PC-3 (cell line): ENCODE results near the gene MSH3. TPM values are rescaled to one million over a fixed set of nuclear protein-coding genes. Genes with fewer than 3 reads are reported as not detected.

Experiments used
- ATAC-seq: fragments of 200-7000 bp; cut with Tn5 transposase; 2 replicates; pipeline ENCODE4 v1.9.1; 2020; ENCODE audit warnings: mild to moderate bottlenecking, moderate library complexity
- BruUV-seq: library from RNA; stranded (reverse); fragments of 400-500 nt; replicated peaks from 2 replicates; lab custom pipeline; 2021; lab: Mats Ljungman, UMichigan
- CTCF ChIA-PET: fragments of 300-600 bp; sonication (Branson Sonifier 250); formaldehyde crosslinking; loops from one replicate; lab custom pipeline; 2022; ENCODE audit warnings: antibody characterized with exemption; lab: Charles Lee
- POLR2A ChIA-PET: fragments of 300-600 bp; sonication (Branson Sonifier 250); formaldehyde crosslinking; loops from one replicate; lab custom pipeline; 2022; ENCODE audit warnings: antibody characterized with exemption; ENCODE audit not compliant: unreplicated experiment; lab: Charles Lee
- DNase-seq: peaks from one replicate; pipeline ENCODE4 v3.0.0-alpha.2; 2015
- H2AFZ ChIP-seq: fragments of 300-600 bp; sonication (generic); 2 replicates; pipeline ENCODE4 v1.6.0; 2016; ENCODE audit warnings: antibody characterized with exemption, low read length
- H3F3A ChIP-seq: fragments of 300-600 bp; sonication (generic); one replicate; pipeline ENCODE4 v1.6.0; 2017; ENCODE audit warnings: antibody characterized with exemption, low read length, control low read depth, mild to moderate bottlenecking; ENCODE audit not compliant: unreplicated experiment
- H3K27ac ChIP-seq: fragments of 300-600 bp; sonication (generic); 2 replicates; pipeline ENCODE4 v1.5.1; 2016; ENCODE audit warnings: mild to moderate bottlenecking, low read length
- H3K27me3 ChIP-seq: fragments of 300-600 bp; sonication (generic); 2 replicates; pipeline ENCODE4 v1.6.1; 2016; ENCODE audit warnings: low read length, mixed read lengths
- H3K36me3 ChIP-seq: fragments of 300-600 bp; sonication (generic); 2 replicates; pipeline ENCODE4 v1.6.1; 2016; ENCODE audit warnings: low read depth, mixed run types, low read length, mixed read lengths
- H3K4me1 ChIP-seq: fragments of 300-600 bp; sonication (generic); 2 replicates; pipeline ENCODE4 v1.5.1; 2016; ENCODE audit warnings: low read length; ENCODE audit not compliant: insufficient read depth
- H3K4me2 ChIP-seq: fragments of 300-600 bp; sonication (generic); 2 replicates; pipeline ENCODE4 v1.6.0; 2016; ENCODE audit warnings: low read length
- H3K4me3 ChIP-seq: fragments of 300-600 bp; sonication (generic); 2 replicates; pipeline ENCODE4 v1.5.1; 2016; ENCODE audit warnings: mild to moderate bottlenecking, low read length, mixed read lengths
- H3K79me2 ChIP-seq: fragments of 300-600 bp; sonication (generic); 2 replicates; pipeline ENCODE4 v1.6.1; 2017; ENCODE audit warnings: low read length, mixed read lengths
- H3K9ac ChIP-seq: fragments of 300-600 bp; sonication (generic); 2 replicates; pipeline ENCODE4 v1.6.0; 2016; ENCODE audit warnings: mild to moderate bottlenecking, low read length
- H3K9me2 ChIP-seq: fragments of 300-600 bp; sonication (generic); replicated peaks from 2 replicates; pipeline ENCODE4 v1.6.1; 2016; ENCODE audit warnings: mixed run types, low read length, mixed read lengths
- H3K9me3 ChIP-seq: fragments of 300-600 bp; sonication (generic); 2 replicates; pipeline ENCODE4 v1.6.1; 2016; ENCODE audit warnings: low read length, mixed read lengths
- H4K20me1 ChIP-seq: fragments of 300-600 bp; sonication (generic); 2 replicates; pipeline ENCODE4 v1.6.1; 2016; ENCODE audit warnings: low read length, mixed read lengths
- EZH2 ChIP-seq: fragments of 300-600 bp; sonication (generic); IDR thresholded peaks from one replicate; pipeline ENCODE4 v1.6.1; 2017; ENCODE audit warnings: antibody characterized with exemption, mild to moderate bottlenecking, low read length; ENCODE audit not compliant: unreplicated experiment
- EZH2phosphoT487 ChIP-seq: fragments of 300-600 bp; sonication (generic); IDR thresholded peaks from 2 replicates; pipeline ENCODE4 v1.6.1; 2018; ENCODE audit warnings: mild to moderate bottlenecking, antibody characterized with exemption, low read length, borderline replicate concordance
- intact Hi-C: fragments of 100-400 bp; cut with micrococcal nuclease; formaldehyde crosslinking; loops from 2 replicates; pipeline ENCODE4 v1.9.0; 2023
- total RNA-seq: library from RNA; depleted of rRNA; stranded (reverse); fragments of >200 nt; gene quantifications from 2 replicates; pipeline ENCODE4 v1.2.3, GENCODE V29; 2014
- TF ChIP-seq, protein P1 (sequence below): fragments of 300-600 bp; sonication (generic); conservative IDR thresholded peaks from 2 replicates; pipeline ENCODE4 v1.5.1; 2017; ENCODE audit warnings: antibody characterized with exemption, low read depth, mild to moderate bottlenecking, low read length

Gene MSH3
- total RNA-seq, 1 experiment from 2014 or later: 9.0 TPM

DNA sequence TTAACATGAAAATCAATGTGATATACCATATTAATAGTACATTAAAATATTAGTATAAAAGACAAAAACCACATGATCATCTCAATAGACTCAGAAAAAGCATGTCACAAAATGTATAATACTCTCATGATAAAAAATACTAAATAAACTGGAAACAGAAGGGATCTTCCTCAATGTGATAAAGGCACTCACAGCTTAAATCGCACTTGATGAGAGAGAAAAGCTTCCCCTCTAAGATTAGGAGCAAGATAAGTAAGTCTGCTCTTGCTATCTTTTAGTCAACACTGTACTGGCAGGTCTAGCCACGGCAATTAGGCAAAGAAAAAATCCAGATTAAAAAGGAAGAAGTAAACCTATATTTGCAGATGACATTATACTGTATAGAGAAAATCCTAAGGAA lies 21.8 kb upstream of the MSH3 start:
- Histone ChIP-seq H3K9me2 (no peaks in the 10 kb centered on the region), H3K27me3 (no peaks in the 10 kb centered on the region), H3K4me2 (no peak overlapping the region), H3K4me3 (no peak overlapping the region), H3K9me3 (no peaks in the 10 kb centered on the region), H2AFZ (no peak overlapping the region), H3K4me1 (no peaks in the 10 kb centered on the region), H3K9ac (no peak overlapping the region), H4K20me1 (no peaks in the 10 kb centered on the region), H3K27ac (no peak overlapping the region), H3F3A (no peaks in the 10 kb centered on the region), H3K79me2 (no peaks in the 10 kb centered on the region), H3K36me3 (no peaks in the 10 kb centered on the region; the same call in 1 of the 2 replicates)
- no peak for DNase-seq
- ATAC-seq: no peak
- intact Hi-C loops: no loop called here
- CTCF ChIA-PET: no interaction called here
- no peak for TF ChIP-seq EZH2
- TF ChIP-seq, protein P1, sequence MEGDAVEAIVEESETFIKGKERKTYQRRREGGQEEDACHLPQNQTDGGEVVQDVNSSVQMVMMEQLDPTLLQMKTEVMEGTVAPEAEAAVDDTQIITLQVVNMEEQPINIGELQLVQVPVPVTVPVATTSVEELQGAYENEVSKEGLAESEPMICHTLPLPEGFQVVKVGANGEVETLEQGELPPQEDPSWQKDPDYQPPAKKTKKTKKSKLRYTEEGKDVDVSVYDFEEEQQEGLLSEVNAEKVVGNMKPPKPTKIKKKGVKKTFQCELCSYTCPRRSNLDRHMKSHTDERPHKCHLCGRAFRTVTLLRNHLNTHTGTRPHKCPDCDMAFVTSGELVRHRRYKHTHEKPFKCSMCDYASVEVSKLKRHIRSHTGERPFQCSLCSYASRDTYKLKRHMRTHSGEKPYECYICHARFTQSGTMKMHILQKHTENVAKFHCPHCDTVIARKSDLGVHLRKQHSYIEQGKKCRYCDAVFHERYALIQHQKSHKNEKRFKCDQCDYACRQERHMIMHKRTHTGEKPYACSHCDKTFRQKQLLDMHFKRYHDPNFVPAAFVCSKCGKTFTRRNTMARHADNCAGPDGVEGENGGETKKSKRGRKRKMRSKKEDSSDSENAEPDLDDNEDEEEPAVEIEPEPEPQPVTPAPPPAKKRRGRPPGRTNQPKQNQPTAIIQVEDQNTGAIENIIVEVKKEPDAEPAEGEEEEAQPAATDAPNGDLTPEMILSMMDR: no peak
- TF ChIP-seq EZH2phosphoT487: no peak
- no TSS peak for BruUV-seq
- POLR2A ChIA-PET: no interaction called here

- CTCF ChIA-PET: no interaction called here
Observed at GRCh38 chr5:80634193-80634592, 20.3 kb upstream of the MSH3 start.

DNA sequence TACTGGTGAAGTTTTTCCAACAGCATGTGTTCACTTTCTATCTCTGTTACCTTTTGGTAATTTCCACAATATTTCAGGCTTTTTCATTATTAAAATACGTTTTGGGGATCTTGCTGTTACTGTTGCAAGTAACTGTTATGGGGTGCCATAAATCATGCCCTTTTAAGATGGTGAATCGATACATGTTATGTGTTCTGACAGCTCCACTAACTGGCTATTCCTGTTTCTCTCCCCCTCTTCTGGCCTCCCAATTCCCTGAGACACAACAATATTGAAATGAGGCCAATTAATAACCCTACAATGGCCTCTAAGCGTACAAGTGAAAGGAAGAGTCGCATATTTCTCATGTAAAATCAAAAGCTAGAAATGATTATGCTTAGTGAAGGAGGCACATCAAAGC lies 13.1 kb upstream of the MSH3 start:
- peaks cover 10% of the 10 kb centered on the region for H3K36me3 ChIP-seq
- no peak overlapping the region for H3K4me3 ChIP-seq
- POLR2A ChIA-PET: no interaction called here
- CTCF ChIA-PET: no interaction called here
- DNase-seq (no peak), ATAC-seq (no peak)
- H3K9me2 ChIP-seq: no peaks in the 10 kb centered on the region
- H3K9ac ChIP-seq: no peak overlapping the region
- BruUV-seq: no TSS peak
- no peak for TF ChIP-seq EZH2
- TF ChIP-seq, protein P1: no peak
- TF ChIP-seq EZH2phosphoT487: no peak
- H3K27ac ChIP-seq: no peak overlapping the region
- H4K20me1 ChIP-seq: no peaks in the 10 kb centered on the region
- no peaks in the 10 kb centered on the region for H3K27me3 ChIP-seq
- no peak overlapping the region for H2AFZ ChIP-seq
- intact Hi-C loops: no loop called here
- no peaks in the 10 kb centered on the region for H3F3A ChIP-seq
- no peaks in the 10 kb centered on the region for H3K79me2 ChIP-seq
- H3K4me2 ChIP-seq: no peak overlapping the region
- no peaks in the 10 kb centered on the region for H3K9me3 ChIP-seq
- no peaks in the 10 kb centered on the region for H3K4me1 ChIP-seq

More at GRCh38 chr5:80634193-80634592, 20.3 kb upstream of the MSH3 start:
- Histone ChIP-seq H3K27me3 (no peaks in the 10 kb centered on the region), H2AFZ (no peak overlapping the region), H3F3A (no peaks in the 10 kb centered on the region), H3K4me1 (no peaks in the 10 kb centered on the region), H3K9ac (no peak overlapping the region), H3K27ac (no peak overlapping the region), H3K79me2 (no peaks in the 10 kb centered on the region), H4K20me1 (no peaks in the 10 kb centered on the region), H3K36me3 (no peaks in the 10 kb centered on the region; the same call in 1 of the 2 replicates), H3K9me2 (no peaks in the 10 kb centered on the region), H3K4me2 (no peak overlapping the region), H3K4me3 (no peak overlapping the region), H3K9me3 (no peaks in the 10 kb centered on the region)
- TF ChIP-seq, protein P1: no peak
- TF ChIP-seq EZH2phosphoT487 (no peak), EZH2 (no peak)
- no peak for ATAC-seq
- DNase-seq: no peak
- POLR2A ChIA-PET: no interaction called here
- intact Hi-C loops: no loop called here
- no TSS peak for BruUV-seq
